H1 (cell line): ENCODE measurements around the gene EBF3. TPM values are rescaled to one million over a fixed set of nuclear protein-coding genes. Genes with fewer than 3 reads are reported as not detected.

Experiments
- polyA plus RNA-seq, 7 experiments: library from polyadenylated mRNA; depleted of rRNA in 3 of 7; stranded (reverse) in 5 of 7; unstranded in 2 of 7; fragments of >200 nt in 5 of 7; fragments of 200-250 nt in 2 of 7; gene quantifications; 1 replicate in 5 of 7; 2 replicates in 1 of 7; 4 replicates in 1 of 7; pipeline versions ENCODE4 v1.2.1 to v1.2.3, GENCODE V29; 2011 to 2013; ENCODE audit warnings: missing spikeins in 2 of 7, mixed read lengths in 2 of 7
- total RNA-seq: library from RNA; stranded (reverse); fragmentation: NEBNext Ultra II Directional; extraction: Animal tissue kit (Norgen Biotek cat#: 25700); gene quantifications from 2 replicates; pipeline ENCODE4 v1.2.1, GENCODE V29; 2021
- TF ChIP-seq, protein P1 (sequence below), 3 experiments: IDR thresholded peaks; 1 replicate in 2 of 3; 2 replicates in 1 of 3; pipeline versions ENCODE4 v1.5.1 to v1.6.1; 2011; ENCODE audit warnings: low read length in 3 of 3, mild to moderate bottlenecking in 3 of 3, inconsistent platforms in 2 of 3, low read depth in 1 of 3, moderate library complexity in 1 of 3; ENCODE audit not compliant: insufficient read depth in 1 of 3; ENCODE audit errors: control extremely low read depth in 1 of 3

EBF3 gene
- total and polyA plus RNA-seq, 2 of the 8 experiments (the other 6 are each of a cell fraction or from before 2014, with no cell fraction given) = 0.08 to 0.26 TPM

DNA sequence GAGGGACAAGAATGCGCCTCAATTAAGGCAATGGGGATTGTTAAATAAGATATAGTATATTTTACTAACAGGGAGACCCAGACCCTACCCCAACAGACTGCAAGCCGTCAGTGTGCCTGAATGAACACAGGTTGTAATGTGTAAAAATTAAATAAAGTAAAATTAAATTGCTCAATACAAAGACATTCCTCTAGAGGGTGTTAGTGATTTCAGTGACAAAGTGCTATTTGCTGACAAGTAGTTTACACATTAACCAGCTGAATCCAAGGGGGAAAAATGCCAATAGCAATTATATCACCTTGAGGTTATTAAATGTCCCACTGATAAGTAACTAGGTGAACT is 110.5 kb downstream of the EBF3 start (continued):
- TF ChIP-seq, protein P1, sequence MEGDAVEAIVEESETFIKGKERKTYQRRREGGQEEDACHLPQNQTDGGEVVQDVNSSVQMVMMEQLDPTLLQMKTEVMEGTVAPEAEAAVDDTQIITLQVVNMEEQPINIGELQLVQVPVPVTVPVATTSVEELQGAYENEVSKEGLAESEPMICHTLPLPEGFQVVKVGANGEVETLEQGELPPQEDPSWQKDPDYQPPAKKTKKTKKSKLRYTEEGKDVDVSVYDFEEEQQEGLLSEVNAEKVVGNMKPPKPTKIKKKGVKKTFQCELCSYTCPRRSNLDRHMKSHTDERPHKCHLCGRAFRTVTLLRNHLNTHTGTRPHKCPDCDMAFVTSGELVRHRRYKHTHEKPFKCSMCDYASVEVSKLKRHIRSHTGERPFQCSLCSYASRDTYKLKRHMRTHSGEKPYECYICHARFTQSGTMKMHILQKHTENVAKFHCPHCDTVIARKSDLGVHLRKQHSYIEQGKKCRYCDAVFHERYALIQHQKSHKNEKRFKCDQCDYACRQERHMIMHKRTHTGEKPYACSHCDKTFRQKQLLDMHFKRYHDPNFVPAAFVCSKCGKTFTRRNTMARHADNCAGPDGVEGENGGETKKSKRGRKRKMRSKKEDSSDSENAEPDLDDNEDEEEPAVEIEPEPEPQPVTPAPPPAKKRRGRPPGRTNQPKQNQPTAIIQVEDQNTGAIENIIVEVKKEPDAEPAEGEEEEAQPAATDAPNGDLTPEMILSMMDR (IDR thresholded peaks at IDR 0.05; ENCODE audit: control extremely low read depth in 1 of 3, insufficient read depth in 1 of 3, low read depth in 1 of 3, low read length in 3 of 3) = peak in 1 of 3 experiments; percentile 1; a peak in 1 of 4 replicates
